Natural killer cell (primary cell): ENCODE results near the gene LRRC61. TPM values are rescaled to one million over a fixed set of nuclear protein-coding genes. Genes with fewer than 3 reads are reported as not detected.

ENCODE experiments used
- ATAC-seq, 3 donors: fragments of 150-1000 bp in 2 of 3; fragments of 200-7000 bp in 1 of 3; cut with Tn5 transposase; 1 replicate in 1 of 3; 2 replicates in 2 of 3; pipeline ENCODE4 v1.10.0; 2021; ENCODE audit warnings: mild to moderate bottlenecking in 2 of 3, moderate library complexity in 2 of 3
- DNase-seq, 2 donors: peaks; one replicate each; pipeline versions ENCODE4 v3.0.0 to v3.0.0-alpha.2; 2013 to 2021; ENCODE audit warnings: mixed read lengths in 1 of 2
- H3K27ac ChIP-seq: one replicate; pipeline ENCODE4 v1.5.1; 2013; ENCODE audit warnings: mild to moderate bottlenecking, low read length
- H3K27me3 ChIP-seq: one replicate; pipeline ENCODE4 v1.6.1; 2013; ENCODE audit warnings: low read length; ENCODE audit not compliant: control insufficient read depth, insufficient read depth
- H3K36me3 ChIP-seq: one replicate; pipeline ENCODE4 v1.6.1; 2013; ENCODE audit warnings: low read length; ENCODE audit not compliant: control insufficient read depth, insufficient read depth
- H3K4me1 ChIP-seq: one replicate; pipeline ENCODE4 v1.6.1; 2013; ENCODE audit warnings: low read length; ENCODE audit not compliant: control insufficient read depth, insufficient read depth
- H3K4me3 ChIP-seq: one replicate; pipeline ENCODE4 v1.5.1; 2013; ENCODE audit warnings: low read length
- H3K9me3 ChIP-seq: one replicate; pipeline ENCODE4 v1.6.1; 2013; ENCODE audit warnings: low read length; ENCODE audit not compliant: control insufficient read depth, insufficient read depth
- H3K27ac Mint-ChIP-seq, 2 donors: one replicate each; pipeline ENCODE4 v1.8.0; 2022; ENCODE audit warnings: mild to moderate bottlenecking in 2 of 2, mixed read lengths in 2 of 2, moderate library complexity in 1 of 2
- H3K27me3 Mint-ChIP-seq, 2 donors: one replicate each; pipeline ENCODE4 v1.8.0; 2022; ENCODE audit warnings: low read depth in 2 of 2, mixed read lengths in 2 of 2
- H3K36me3 Mint-ChIP-seq: one replicate; pipeline ENCODE4 v1.8.0; 2022; ENCODE audit warnings: mixed read lengths
- H3K4me1 Mint-ChIP-seq, 2 donors: one replicate each; pipeline ENCODE4 v1.8.0; 2022; ENCODE audit warnings: mixed read lengths in 2 of 2
- H3K4me3 Mint-ChIP-seq: one replicate; pipeline ENCODE4 v1.8.0; 2022; ENCODE audit warnings: mild to moderate bottlenecking, moderate library complexity, mixed read lengths
- H3K9me3 Mint-ChIP-seq, 2 donors: one replicate each; pipeline ENCODE4 v1.8.0; 2022; ENCODE audit warnings: mixed read lengths in 2 of 2
- WGBS: methylation state at CpG from one replicate; pipeline ENCODE4 v1.1.7; 2013; ENCODE audit warnings: missing lambda C conversion rate; ENCODE audit not compliant: insufficient coverage; 5-methylcytosine and 5-hydroxymethylcytosine counted together
- intact Hi-C: fragments of 100-400 bp; cut with micrococcal nuclease; formaldehyde crosslinking; loops from one replicate; pipeline ENCODE4 v1.14.2; 2022
- total RNA-seq, 4 donors: library from RNA; stranded (reverse); fragments of 120-200 nt in 1 of 4; gene quantifications; one replicate each; pipeline versions ENCODE4 v1.2.3 to v1.2.4, GENCODE V29; 2013 to 2022
- TF ChIP-seq, protein P1 (sequence below): fragments of 200-600 bp; IDR thresholded peaks from one replicate; pipeline ENCODE4 v1.8.0; 2022; ENCODE audit warnings: antibody characterized with exemption

Gene LRRC61
- total RNA-seq, 3 donors from 2014 or later (not counting 1 experiment from before 2014, with no cell fraction given) = 7.3 to 16.7 (median 13.7) TPM

DNA sequence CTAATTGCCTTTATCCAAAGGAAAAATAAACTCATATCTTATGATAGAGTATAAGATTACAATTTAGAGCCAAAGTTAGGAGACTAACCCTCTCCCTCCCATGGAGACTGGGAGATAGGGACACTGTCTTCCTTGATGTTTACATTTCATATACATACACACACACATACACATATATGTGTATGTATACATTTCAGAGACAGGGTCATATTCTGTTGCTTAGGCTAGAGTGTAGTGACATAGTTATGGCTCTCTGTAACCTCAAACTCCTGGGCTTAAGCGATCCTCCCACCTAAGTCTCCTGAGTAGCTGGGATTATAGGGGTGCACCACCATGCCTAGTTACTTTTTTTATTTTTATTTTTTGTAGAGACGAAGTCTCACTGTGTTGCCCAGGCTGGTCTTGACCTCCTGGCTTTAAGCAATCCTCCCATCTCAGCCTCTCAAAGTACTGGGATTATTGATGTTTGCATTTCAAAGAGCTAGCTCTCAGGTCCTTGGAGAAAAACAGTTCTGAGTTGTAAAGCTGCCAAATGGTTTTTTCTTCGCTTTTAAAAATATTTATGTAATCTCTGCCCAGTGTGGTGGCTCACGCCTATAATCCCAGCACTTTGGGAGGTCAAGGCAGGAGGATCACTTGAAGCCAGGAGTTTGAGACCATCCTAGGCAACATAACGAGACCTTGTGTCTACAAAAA lies 37.4 kb downstream of the LRRC61 start:
- TF ChIP-seq, protein P1, sequence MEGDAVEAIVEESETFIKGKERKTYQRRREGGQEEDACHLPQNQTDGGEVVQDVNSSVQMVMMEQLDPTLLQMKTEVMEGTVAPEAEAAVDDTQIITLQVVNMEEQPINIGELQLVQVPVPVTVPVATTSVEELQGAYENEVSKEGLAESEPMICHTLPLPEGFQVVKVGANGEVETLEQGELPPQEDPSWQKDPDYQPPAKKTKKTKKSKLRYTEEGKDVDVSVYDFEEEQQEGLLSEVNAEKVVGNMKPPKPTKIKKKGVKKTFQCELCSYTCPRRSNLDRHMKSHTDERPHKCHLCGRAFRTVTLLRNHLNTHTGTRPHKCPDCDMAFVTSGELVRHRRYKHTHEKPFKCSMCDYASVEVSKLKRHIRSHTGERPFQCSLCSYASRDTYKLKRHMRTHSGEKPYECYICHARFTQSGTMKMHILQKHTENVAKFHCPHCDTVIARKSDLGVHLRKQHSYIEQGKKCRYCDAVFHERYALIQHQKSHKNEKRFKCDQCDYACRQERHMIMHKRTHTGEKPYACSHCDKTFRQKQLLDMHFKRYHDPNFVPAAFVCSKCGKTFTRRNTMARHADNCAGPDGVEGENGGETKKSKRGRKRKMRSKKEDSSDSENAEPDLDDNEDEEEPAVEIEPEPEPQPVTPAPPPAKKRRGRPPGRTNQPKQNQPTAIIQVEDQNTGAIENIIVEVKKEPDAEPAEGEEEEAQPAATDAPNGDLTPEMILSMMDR = no peak
- no peak overlapping the region for H3K27ac ChIP-seq
- peak overlapping the region; percentile 45 for H3K4me3 Mint-ChIP-seq
- DNase-seq (no peak), ATAC-seq (no peak)
- H3K4me1 Mint-ChIP-seq = peaks cover 33% of the 10 kb centered on the region in 2 donors
- WGBS = 83% methylated on average over 5 of the region's 5 CpGs
- no peaks in the 10 kb centered on the region for H3K27me3 ChIP-seq
- H3K9me3 ChIP-seq = no peaks in the 10 kb centered on the region
- peaks cover 0 to 3% of the 10 kb centered on the region in 2 donors for H3K9me3 Mint-ChIP-seq
- intact Hi-C loops = no loop called here
- peaks cover 0 to 5% of the 10 kb centered on the region in 2 donors for H3K27me3 Mint-ChIP-seq
- peaks cover 31% of the 10 kb centered on the region for H3K4me1 ChIP-seq
- no peaks in the 10 kb centered on the region for H3K36me3 ChIP-seq
- peak overlapping the region; percentile 23 to 95 for H3K27ac Mint-ChIP-seq
- H3K36me3 Mint-ChIP-seq = no peaks in the 10 kb centered on the region
- H3K4me3 ChIP-seq = no peak overlapping the region

DNA sequence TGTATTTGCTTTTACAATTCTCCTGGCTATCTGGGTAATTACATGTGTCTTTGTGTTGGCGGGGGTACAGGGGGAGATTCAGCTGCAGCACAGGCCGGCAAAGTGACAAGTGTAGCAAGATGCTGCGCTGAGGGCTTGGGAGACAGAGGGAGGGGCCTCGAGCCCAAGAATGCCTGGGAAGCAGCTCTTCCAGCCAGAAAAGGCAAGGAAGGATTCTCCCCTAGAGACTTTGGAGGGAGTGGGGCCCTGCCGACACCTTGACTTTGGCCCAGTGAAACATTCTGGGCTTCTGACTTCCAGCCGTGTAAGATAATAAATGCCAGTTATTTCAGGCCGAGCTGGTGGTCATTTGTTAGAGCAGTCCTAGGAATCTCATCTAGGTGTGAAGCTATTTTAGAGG lies 38.2 kb downstream of the LRRC61 start:
- H3K9me3 ChIP-seq = no peaks in the 10 kb centered on the region
- peaks cover 31% of the 10 kb centered on the region for H3K4me1 ChIP-seq
- TF ChIP-seq, protein P1 = no peak
- intact Hi-C loops = no loop called here
- H3K27ac ChIP-seq = no peak overlapping the region
- peaks cover 33% of the 10 kb centered on the region in 2 donors for H3K4me1 Mint-ChIP-seq
- H3K36me3 Mint-ChIP-seq = no peaks in the 10 kb centered on the region
- no peaks in the 10 kb centered on the region for H3K27me3 ChIP-seq
- ATAC-seq (no peak), DNase-seq (no peak)
- H3K4me3 Mint-ChIP-seq = no peak overlapping the region
- H3K36me3 ChIP-seq = no peaks in the 10 kb centered on the region
- no peak overlapping the region for H3K4me3 ChIP-seq
- 93% methylated on average over 7 of the region's 7 CpGs for WGBS
- peaks cover 0 to 5% of the 10 kb centered on the region in 2 donors for H3K27me3 Mint-ChIP-seq
- no peak overlapping the region for H3K27ac Mint-ChIP-seq
- H3K9me3 Mint-ChIP-seq = peaks cover 0 to 3% of the 10 kb centered on the region in 2 donors

DNA sequence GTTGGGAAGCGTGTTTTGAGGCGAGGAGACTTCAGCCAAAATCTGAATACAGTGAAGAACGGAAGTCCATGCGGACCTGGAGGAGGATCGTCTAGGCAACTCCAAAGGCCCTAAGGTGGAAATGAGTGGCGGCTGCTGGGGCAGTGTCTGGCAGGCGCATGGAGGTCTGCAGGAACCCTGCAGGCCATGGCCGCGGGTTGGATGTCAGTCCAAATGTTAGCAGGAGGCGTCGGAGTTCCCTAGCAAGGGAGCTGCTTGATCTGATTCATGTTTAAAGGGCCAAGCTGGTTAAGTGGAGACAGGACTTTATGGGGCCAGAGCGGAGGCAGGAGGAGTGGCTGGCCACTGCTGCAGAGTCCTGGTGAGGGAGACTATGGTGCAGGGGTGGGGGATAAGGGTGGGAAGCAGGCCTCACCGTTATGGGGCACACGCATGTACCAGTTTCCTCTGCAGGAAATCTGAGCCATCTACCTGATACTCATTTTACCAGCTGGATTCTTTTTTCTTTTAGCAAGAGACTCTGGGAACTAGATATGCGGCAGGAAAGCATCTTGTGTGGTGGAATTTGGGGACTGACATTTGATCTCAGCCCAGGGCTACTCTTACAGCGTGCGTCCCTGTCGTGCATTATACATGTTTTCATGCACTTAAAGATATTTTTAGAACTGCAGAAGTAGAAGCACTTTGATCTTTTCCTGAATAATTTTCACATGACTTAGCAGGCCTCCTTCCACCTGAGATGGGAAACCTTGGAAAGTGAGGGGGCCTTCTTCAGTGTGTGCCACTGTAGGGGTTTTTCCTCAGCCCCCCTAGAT lies 38.9 kb downstream of the LRRC61 start:
- no peak overlapping the region for H3K4me3 ChIP-seq
- Mint-ChIP-seq H3K36me3 (no peaks in the 10 kb centered on the region), H3K4me3 (no peak overlapping the region), H3K27ac (no peak overlapping the region), H3K27me3 (peaks cover 0 to 5% of the 10 kb centered on the region in 2 donors), H3K9me3 (peaks cover 0 to 3% of the 10 kb centered on the region in 2 donors), H3K4me1 (peaks cover 33% of the 10 kb centered on the region in 2 donors)
- H3K27ac ChIP-seq = no peak overlapping the region
- no peaks in the 10 kb centered on the region for H3K36me3 ChIP-seq
- no peaks in the 10 kb centered on the region for H3K9me3 ChIP-seq
- intact Hi-C loops = loop anchor here (2.0 kb wide), 1 partner anchor 17 kb away; the partner anchor contains the start of gene ZNF775
- ATAC-seq = no peak
- H3K27me3 ChIP-seq = no peaks in the 10 kb centered on the region
- WGBS = 79% methylated on average over 18 of the region's 18 CpGs
- TF ChIP-seq, protein P1 = no peak
- peaks cover 34% of the 10 kb centered on the region for H3K4me1 ChIP-seq
- no peak for DNase-seq
